Spleen (tissue), 11 donors: ENCODE results near the gene GRIA4. TPM values are rescaled to one million over a fixed set of nuclear protein-coding genes. Genes with fewer than 3 reads are reported as not detected.

Source experiments
- DNase-seq: peaks from one replicate; pipeline ENCODE4 v3.0.0-alpha.2; 2020
- H3K27ac ChIP-seq, 8 donors: fragments of 200-600 bp; sonication (generic) in 7 of 8; 1 replicate in 4 of 8; 2 replicates in 4 of 8; pipeline versions ENCODE4 v1.5.0 to v1.8.0; 2016 to 2021; ENCODE audit warnings: inconsistent platforms in 4 of 8, mild to moderate bottlenecking in 4 of 8, moderate library complexity in 1 of 8
- H3K27me3 ChIP-seq, 7 donors: fragments of 200-600 bp; sonication (generic) in 6 of 7; replicated peaks in 1 of 7; 1 replicate in 4 of 7; 2 replicates in 3 of 7; pipeline versions ENCODE4 v1.5.0 to v1.8.0; 2016 to 2021; ENCODE audit warnings: inconsistent platforms in 3 of 7, mild to moderate bottlenecking in 1 of 7
- H3K36me3 ChIP-seq, 6 donors: fragments of 200-600 bp; sonication (generic) in 5 of 6; 1 replicate in 4 of 6; 2 replicates in 2 of 6; pipeline versions ENCODE4 v1.5.0 to v1.8.0; 2016 to 2021; ENCODE audit warnings: inconsistent platforms in 2 of 6
- H3K4me1 ChIP-seq, 6 donors: fragments of 200-600 bp; sonication (generic) in 5 of 6; 1 replicate in 3 of 6; 2 replicates in 3 of 6; pipeline versions ENCODE4 v1.5.0 to v1.8.0; 2016 to 2021; ENCODE audit warnings: inconsistent platforms in 3 of 6
- H3K4me3 ChIP-seq, 8 donors: fragments of 200-600 bp; sonication (generic) in 7 of 8; 1 replicate in 4 of 8; 2 replicates in 4 of 8; pipeline versions ENCODE4 v1.5.0 to v1.8.0; 2016 to 2021; ENCODE audit warnings: inconsistent platforms in 4 of 8, mild to moderate bottlenecking in 4 of 8, moderate library complexity in 2 of 8
- H3K9me3 ChIP-seq, 8 donors: fragments of 200-600 bp; sonication (generic) in 7 of 8; 1 replicate in 4 of 8; 2 replicates in 4 of 8; pipeline versions ENCODE4 v1.5.0 to v1.8.0; 2016 to 2021; ENCODE audit warnings: inconsistent platforms in 4 of 8
- CTCF ChIP-seq, 11 experiments: fragments of 200-600 bp in 7 of 11; fragments of 450-650 bp in 4 of 11; sonication (generic) in 4 of 11; IDR thresholded peaks in 8 of 11; conservative IDR thresholded peaks in 3 of 11; 1 replicate in 7 of 11; 2 replicates in 4 of 11; pipeline versions ENCODE4 v1.4.0 to v1.8.0; 2016 to 2021; ENCODE audit warnings: antibody characterized with exemption in 11 of 11, inconsistent platforms in 4 of 11, mild to moderate bottlenecking in 1 of 11
- POLR2A ChIP-seq, 3 donors: fragments of 450-650 bp; IDR thresholded peaks; one replicate each; pipeline ENCODE4 v1.5.1; 2017; ENCODE audit warnings: antibody characterized with exemption in 3 of 3, mild to moderate bottlenecking in 1 of 3
- POLR2AphosphoS5 ChIP-seq, 3 donors: sonication (generic); formaldehyde crosslinking; IDR thresholded peaks; one replicate each; pipeline ENCODE4 v1.5.1; 2017; ENCODE audit warnings: antibody characterized with exemption in 3 of 3
- WGBS, 5 donors: extraction: QIAGEN DNeasy Blood & Tissue Kit in 3 of 5; methylation state at CpG; one replicate each; pipeline versions ENCODE4 v1.1.5 to v1.1.7; 2013 to 2018; 5-methylcytosine and 5-hydroxymethylcytosine counted together
- intact Hi-C: fragments of 100-400 bp; cut with DNase I; formaldehyde crosslinking; loops from one replicate; pipeline ENCODE4 v1.15.0; 2023; ENCODE audit warnings: low total_unique reads
- polyA plus RNA-seq, 3 donors: library from polyadenylated mRNA; stranded (reverse); fragments of 200-250 nt; gene quantifications; one replicate each; pipeline ENCODE4 v1.2.1, GENCODE V29; 2013
- total RNA-seq, 7 donors: library from RNA; depleted of rRNA in 3 of 7; stranded (reverse); fragments of >200 nt in 3 of 7; fragmentation: NEBNext Ultra II Directional in 4 of 7; extraction: Animal tissue kit (Norgen Biotek cat#: 25700) in 4 of 7; gene quantifications; one replicate each; pipeline versions ENCODE4 v1.1.0 to v1.2.1, GENCODE V29; 2016 to 2021
- donor health status: healthy with polysubstance abuse.
- donor health status: DM: no; HTN: no; CAD: no; lungs with moderate emphysema.
- donor health status: DM: no; HTN: no; CAD: no.
- donor health status: Bipolar disorder and iron deficiency.
- donor health status: healthy.
- donor health status: DM: no; HTN: no; CAD: no.
- donor health status: DM: yes; HTN: yes; CAD: no.

GRIA4 gene
- total and polyA plus RNA-seq, 10 donors = not detected

DNA sequence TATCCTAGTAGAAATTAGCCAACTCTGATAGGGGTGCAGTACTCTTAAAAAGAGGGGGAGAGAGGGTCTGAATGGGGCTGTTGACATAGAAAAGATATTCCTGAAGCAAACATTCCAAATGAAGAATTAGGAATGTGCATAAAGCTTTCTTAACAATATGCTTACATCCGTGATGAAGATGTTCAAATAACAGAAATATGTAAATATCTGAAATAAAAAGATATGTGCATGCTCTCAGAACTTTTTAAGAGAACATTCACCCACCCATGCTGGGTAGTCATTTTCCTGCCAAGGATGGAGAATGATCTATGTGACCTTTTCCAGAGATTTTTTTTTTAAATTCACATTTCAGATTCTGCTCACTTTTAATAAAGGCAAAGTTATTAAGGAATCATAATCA lies 80.6 kb downstream of the GRIA4 start:
- Histone ChIP-seq H3K4me3 (no peak overlapping the region), H3K27ac (no peak overlapping the region), H3K36me3 (no peaks in the 10 kb centered on the region), H3K4me1 (no peaks in the 10 kb centered on the region), H3K27me3 (no peaks in the 10 kb centered on the region), H3K9me3 (peaks cover 0 to 5% (median 0%) of the 10 kb centered on the region in 8 donors)
- intact Hi-C loops = no loop called here
- TF ChIP-seq CTCF (IDR thresholded peaks at IDR 0.05 in 8 of 11, conservative IDR thresholded peaks at IDR 0.05 in 3 of 11) (no peak), POLR2AphosphoS5 (IDR thresholded peaks at IDR 0.05) (no peak), POLR2A (IDR thresholded peaks at IDR 0.05) (no peak)
- WGBS, 5 donors = 72 to 86% (median 73%) methylated on average over 1 of the region's 1 CpG
- DNase-seq = no peak

DNA sequence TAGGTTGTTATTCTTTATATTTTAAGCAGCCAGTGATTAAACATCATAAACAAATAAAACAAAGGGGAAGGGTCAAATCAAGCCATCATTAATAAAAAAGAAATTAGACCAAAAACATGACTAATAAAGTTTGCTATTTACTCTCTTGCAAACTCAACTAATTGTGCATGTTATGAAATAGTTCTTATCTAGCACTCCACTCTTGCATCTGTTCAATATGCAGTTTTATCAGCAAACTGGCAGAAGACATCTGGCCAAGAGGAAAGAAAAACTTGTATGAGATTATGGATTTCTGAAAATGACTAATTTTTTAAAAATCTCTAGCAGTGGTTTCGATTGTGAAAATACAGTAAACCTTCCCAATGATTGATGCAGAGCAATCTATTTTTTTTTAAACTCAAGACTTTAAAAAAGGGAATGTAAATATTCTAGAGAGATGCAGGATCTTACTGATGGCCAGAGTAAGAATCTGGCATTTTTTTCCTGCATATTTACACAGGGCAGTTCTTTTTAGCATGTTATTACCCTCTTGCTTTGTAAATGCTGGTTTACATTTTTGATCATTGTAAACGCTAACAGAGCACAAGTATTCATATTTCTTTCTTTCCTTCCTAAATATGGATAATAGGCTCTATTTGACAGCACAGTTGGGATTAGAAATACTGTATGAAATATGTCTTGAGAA lies 83.3 kb downstream of the GRIA4 start:
- no peak for DNase-seq
- no peaks in the 10 kb centered on the region for H3K4me1 ChIP-seq
- no peak overlapping the region for H3K4me3 ChIP-seq
- H3K27ac ChIP-seq = no peak overlapping the region
- H3K27me3 ChIP-seq = no peaks in the 10 kb centered on the region
- no peak for TF ChIP-seq CTCF (IDR thresholded peaks at IDR 0.05 in 8 of 11, conservative IDR thresholded peaks at IDR 0.05 in 3 of 11)
- no peak for TF ChIP-seq POLR2A (IDR thresholded peaks at IDR 0.05)
- TF ChIP-seq POLR2AphosphoS5 (IDR thresholded peaks at IDR 0.05) = no peak
- H3K9me3 ChIP-seq = no peaks in the 10 kb centered on the region
- H3K36me3 ChIP-seq = no peaks in the 10 kb centered on the region
- WGBS, 5 donors = 35 to 54% (median 43%) methylated on average over 2 of the region's 2 CpGs
- intact Hi-C loops = no loop called here

DNA sequence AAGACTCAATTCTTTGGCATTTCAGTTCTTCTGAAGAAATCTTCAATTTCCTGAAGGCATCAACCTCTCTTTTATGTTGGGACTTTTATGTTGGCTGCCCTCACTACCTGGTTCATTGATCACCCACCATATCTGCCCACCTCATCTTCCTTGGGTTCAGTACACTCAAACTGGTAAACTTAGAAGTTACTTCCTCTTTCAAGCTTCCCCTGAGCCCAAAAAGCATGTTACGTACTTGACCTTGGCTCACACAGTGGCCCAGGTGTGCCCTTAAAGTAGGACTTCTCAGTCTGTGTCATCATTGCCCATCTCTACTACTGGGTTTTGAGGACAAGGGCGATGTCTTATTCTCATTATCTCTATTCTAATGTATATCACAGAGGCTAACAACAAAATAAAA lies 86.1 kb downstream of the GRIA4 start:
- DNase-seq = no peak
- Histone ChIP-seq H3K36me3 (no peaks in the 10 kb centered on the region), H3K27me3 (no peaks in the 10 kb centered on the region), H3K4me1 (no peaks in the 10 kb centered on the region), H3K27ac (no peak overlapping the region), H3K9me3 (no peaks in the 10 kb centered on the region), H3K4me3 (no peak overlapping the region)
- WGBS, 5 donors = 65 to 81% (median 69%) methylated on average over 2 of the region's 2 CpGs
- intact Hi-C loops = no loop called here
- TF ChIP-seq POLR2A (IDR thresholded peaks at IDR 0.05) (no peak), CTCF (IDR thresholded peaks at IDR 0.05 in 8 of 11, conservative IDR thresholded peaks at IDR 0.05 in 3 of 11) (no peak), POLR2AphosphoS5 (IDR thresholded peaks at IDR 0.05) (no peak)

DNA sequence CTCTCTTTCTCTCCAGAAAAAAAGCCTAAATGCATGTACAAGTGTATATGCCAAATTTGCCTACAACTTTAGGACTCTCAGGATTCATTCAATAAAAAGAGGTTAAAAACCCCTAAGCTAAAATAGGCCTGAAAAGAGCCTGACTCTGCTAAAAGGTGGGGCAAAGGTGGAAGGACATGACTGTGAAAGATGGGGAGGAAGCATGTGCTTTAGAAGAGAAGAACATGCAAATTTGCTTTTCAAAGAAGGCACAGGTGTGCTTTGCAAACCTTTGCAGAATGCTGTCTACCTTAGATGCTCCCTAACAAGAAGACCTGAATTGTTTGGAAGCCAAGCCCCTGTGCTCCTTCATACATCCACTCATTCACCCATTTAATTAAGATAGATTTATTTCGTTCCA lies 87.4 kb downstream of the GRIA4 start:
- 25 to 69% (median 38%) methylated on average over 1 of the region's 1 CpG for whole genome bisulfite sequencing, 5 donors
- H3K4me3 ChIP-seq = no peak overlapping the region
- H3K4me1 ChIP-seq = no peaks in the 10 kb centered on the region
- no peak for DNase-seq
- no peaks in the 10 kb centered on the region for H3K36me3 ChIP-seq
- H3K9me3 ChIP-seq = no peaks in the 10 kb centered on the region
- no peak overlapping the region for H3K27ac ChIP-seq
- TF ChIP-seq CTCF (IDR thresholded peaks at IDR 0.05 in 8 of 11, conservative IDR thresholded peaks at IDR 0.05 in 3 of 11) (no peak), POLR2AphosphoS5 (IDR thresholded peaks at IDR 0.05) (no peak), POLR2A (IDR thresholded peaks at IDR 0.05) (no peak)
- intact Hi-C loops = no loop called here
- no peaks in the 10 kb centered on the region for H3K27me3 ChIP-seq
